G401.6 (cell line): ENCODE measurements around the gene FTSJ1.
A peak's percentile ranks its signal among the peaks of the same experiment; 100 is the strongest.
"Not testable (repeated sequence)": the region's sequence is repeated elsewhere in the genome, so short reads cannot be mapped to it uniquely, and the experiment has no call there.

ENCODE experiments used
- FAIRE-seq: peaks from 2 replicates; lab custom pipeline; 2012; peaks lifted over from hg19 to GRCh38; lab: Jason Lieb, UNC

Gene FTSJ1, protein sequence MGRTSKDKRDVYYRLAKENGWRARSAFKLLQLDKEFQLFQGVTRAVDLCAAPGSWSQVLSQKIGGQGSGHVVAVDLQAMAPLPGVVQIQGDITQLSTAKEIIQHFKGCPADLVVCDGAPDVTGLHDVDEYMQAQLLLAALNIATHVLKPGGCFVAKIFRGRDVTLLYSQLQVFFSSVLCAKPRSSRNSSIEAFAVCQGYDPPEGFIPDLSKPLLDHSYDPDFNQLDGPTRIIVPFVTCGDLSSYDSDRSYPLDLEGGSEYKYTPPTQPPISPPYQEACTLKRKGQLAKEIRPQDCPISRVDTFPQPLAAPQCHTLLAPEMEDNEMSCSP

DNA sequence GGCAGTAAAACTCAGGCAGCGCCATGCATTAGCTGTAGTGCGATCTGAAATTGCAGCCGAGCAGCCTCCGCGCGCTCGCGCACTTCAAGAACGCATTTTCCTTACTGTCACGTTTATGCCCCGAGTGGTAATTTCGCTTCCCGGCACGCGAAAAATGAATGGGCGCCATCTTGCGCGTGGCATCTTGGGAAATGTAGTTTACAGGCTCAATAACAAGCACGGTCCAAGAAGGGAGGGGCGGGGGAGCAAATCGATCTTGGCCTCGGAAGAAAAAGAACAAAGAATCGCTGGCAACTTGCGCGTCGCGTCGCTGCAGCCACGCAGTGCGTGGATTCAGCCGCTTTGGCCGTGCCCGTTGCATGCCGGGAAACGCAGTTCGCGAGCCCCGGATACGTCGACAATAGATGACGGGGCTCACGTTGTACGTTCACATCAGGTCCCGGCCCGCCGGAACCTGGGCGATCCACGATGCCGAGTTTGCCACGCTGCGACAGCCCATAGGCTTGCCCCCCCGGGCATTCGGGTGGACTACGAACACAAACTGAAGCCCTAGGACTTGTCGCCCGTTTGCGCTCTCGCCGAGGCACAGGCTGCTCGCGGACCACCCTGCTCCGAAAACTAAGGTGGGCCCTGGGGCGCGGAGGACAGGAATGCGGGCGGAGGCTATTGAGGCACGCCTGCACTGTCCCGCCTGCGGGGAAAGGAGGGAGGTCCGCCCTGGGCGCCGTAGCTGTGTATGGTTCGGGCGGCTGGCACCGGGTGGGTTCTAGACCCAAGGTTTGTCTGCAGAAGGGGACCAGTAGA is at the start of gene FTSJ1:
Gene FTSJ1 (plus strand): TSS at position 426 of the 804 bp plus-strand sequence. CDS start 1,849 bp downstream, outside the sequence.
- peak; percentile 84 for FAIRE-seq

DNA sequence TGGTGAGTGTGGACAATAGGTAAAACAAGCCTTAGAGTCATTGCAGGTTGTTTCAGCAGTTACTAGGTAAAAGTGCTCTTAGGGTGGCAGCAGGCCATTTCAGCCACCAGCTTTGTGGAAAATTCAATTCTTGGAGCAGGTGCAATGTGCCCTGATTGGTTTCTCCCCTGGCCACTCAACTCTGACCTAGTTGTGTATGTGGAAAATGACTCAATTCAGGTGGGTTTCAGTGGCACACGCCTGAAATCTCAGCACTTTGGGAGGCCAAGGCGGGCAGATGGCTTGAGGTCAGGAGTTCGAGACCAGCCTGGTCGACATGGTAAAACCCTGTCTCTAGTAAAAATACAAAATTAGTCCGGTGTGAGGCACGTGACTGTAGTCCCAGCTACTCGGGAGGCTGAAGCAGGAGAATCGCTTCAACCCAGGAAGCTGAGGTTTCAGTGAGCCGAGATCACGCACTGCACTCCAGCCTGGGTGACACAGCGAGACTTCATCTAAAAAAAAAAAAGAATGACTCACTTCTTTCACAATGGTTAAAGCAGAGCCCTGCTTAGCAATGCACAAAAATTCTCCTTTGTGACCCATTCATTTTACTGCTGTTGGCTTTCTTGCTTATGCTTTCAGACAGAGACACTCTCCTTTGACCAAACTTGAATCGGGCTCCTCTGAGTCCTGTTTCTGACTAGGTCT is 48.8 kb upstream of the FTSJ1 start:
- FAIRE-seq, result not testable (repeated sequence)

DNA sequence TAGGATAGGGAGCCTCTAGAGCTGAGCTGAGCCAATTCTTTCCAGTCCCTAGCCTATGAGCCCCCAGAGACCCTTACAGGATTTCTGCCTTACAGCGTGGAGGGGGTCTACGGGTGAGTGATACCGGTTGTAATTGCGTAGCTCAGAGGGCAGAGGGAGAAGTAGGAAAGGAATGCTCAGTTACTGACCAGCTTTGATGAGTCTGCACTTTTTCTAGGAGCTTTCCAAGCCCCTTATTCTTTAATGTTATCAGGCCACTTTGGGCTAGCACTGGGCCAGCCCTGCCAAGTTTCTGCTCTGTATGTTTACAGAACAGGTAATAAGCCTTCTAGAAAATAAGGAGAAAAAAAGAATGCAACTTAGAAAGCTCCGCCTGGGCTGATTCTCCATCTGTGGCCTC is 46.4 kb upstream of the FTSJ1 start:
- FAIRE-seq, result not testable (repeated sequence)

DNA sequence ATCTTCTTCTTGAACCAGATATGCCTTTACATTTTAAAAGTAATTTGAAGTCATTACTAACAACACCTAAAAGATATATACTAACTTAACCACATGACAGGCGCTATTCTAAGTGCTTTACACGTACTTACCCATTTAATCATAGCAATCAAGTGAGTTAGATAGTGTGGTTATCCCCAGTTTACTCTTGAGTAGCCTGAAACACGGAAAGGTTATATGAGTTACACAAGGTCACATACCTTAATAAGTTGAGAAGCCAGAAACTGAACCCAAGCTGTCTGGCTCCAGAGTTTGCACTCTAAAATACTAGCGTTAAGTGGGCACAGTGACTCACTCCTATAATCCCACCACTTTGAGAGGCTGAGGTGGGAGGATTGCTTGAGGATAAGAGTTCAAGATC is 45.8 kb upstream of the FTSJ1 start:
- FAIRE-seq, result not testable (repeated sequence)

DNA sequence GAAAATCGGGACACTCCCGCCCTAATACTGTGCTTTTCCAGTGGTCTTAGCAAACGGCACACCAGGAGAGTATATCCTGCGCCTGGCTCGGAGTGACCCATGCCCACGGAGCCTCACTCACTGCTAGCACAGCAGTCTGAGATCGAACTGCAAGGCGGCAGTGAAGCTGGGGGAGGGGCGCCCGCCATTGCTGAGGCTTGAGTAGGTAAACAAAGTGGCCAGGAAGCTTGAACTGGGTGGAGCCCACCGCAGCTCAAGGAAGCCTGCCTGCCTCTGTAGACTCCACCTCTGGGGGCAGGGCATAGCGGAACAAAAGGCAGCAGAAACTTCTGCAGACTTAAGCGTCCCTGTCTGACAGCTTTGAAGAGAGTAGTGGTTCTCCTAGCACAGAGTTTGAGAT is 42.3 kb upstream of the FTSJ1 start:
- not testable (repeated sequence) for FAIRE-seq

DNA sequence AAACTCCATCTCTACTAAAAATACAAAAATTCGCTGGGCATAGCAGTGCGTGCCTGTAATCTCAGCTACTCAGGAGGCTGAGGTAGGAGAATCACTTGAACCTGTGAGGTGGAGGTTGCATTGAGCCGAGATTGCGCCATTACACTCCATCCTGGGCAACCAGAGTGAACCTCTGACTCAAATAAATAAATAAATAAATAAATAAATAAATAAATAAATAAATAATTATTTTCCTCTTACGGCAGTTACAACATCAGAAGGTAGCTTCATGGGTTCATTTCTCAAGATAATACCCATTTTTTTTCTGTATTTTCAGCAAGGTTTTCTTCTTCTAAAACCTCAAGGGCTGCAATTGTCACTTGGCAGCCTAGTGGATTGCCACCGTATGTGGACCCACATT is 28.8 kb upstream of the FTSJ1 start:
- FAIRE-seq, result not testable (repeated sequence)

DNA sequence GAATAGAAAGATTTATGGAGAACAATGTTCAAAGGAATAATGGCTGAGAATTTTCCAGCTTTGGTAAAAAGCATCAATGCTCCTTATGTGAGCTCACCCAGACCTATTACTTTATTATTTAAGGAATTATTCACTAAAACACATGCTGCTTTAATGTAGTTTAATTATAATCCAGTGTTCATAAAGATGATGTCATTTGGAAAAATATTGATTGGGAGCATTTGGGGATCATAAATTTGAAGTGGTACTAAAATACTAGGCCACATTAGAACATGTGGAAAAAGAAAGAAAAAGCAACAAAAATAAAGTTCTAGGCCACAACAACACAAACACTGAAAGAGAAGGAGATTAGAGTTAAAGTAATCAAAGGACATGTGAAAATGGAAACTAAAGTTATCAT is 25.9 kb upstream of the FTSJ1 start:
- no peak for FAIRE-seq

DNA sequence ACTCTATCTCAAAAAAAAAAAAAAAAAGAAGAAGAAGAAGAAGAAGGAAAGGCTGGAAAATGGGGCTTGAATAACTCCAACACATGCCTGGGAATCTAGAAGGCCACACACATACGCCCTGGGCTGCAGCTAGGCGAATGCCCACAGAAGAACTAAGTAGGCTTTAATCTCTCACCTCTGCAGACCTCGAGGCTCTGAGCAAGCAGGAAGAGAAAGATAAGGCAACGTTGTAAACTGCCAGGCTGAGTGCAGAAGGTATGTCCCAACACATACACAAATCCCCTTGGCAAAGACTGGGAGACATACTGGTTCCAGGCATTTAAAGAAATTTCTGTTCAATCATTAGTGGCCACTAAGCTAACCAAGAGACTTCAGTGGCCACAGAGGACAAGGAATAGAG is 24.3 kb upstream of the FTSJ1 start:
- FAIRE-seq, result no peak

DNA sequence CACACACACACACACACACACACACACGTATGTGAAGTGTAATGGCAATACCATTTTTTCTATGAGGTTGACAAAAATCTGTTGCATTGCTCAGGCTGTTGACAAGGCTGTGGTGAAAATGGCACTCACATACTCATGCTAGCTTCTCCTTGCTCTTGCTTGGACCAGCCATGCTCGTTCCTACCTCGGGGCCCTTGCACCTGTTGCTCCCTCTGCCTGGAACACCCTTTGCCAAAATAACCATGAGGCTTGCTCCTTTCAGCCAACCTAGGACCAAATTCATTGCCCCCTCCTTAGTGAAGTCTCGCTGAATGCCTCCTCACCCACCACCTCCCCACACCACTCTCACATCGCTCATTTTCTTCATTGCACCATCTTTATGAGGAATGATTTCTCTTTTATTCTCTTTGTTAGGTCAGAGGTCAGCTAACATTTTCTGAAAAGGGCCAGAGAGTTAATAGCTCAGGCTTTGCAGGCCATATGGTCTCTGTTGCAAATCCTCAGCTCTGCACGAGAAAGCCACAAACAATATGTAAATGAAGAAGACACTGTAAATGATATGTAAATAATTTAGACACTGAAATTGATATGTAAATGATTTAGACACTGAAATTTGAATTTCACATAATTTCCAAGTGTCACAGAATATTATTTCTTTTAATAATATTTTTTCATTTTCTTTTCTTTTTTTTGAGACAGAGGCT is 19.2 kb upstream of the FTSJ1 start:
- no peak for FAIRE-seq

DNA sequence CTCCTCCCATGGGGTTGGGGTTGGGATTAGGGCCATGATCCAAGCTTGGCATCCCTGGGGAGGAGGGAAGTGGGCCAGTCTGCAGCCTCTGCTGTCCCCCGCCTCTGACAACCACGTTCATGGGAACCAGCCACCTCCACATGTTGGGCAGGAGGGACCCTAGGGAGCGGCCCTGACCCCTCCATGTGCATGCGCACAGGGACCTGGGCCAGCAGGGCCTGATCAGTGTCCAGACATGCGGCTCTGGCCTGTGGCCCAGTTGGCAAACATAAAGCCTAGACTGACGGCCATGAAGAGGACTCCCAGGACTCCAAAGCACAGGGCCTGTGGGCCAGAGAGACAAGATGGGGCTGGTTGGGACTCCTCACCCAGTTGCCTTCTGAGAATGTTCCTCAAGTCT is 17.3 kb upstream of the FTSJ1 start:
- FAIRE-seq, result no peak

DNA sequence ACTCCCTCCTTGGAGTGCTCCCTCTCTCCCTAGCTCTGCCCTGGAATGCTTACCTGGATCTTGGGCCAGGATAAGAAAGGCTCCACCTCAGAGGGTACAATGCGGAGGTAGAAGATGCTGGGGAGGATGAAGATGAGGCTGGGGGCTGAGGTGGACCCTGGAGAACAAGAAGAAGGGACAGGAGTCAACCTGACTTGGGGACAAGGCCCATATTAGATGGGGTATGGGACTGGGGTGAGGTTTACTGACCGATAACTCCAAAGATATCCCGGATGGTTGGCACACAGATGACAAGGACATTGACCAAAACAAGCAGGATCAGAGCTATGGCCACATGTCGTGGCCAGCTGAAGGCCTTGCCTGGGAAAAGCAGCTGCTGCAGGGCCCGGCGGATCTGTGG is 16.5 kb upstream of the FTSJ1 start:
- FAIRE-seq, result no peak

DNA sequence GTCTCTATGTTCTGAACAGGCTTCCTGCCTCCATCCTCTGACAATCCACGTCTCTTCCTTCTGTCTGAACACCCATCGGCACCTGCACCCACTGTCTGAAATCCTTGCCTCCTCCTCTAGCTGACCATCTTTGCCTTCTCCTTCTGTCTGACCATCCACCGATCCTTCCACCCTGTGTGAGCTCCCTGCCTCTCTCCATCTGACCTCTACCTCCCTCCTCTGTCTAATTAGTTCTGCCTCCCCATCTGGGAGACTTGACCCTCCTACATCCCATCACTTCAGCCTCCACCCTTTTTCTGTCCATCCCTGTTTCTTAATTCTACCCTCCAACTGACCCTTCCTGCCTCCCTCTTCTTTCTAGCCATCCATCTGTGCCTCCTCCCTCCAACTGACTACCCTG is 16.0 kb upstream of the FTSJ1 start:
- FAIRE-seq, result no peak

DNA sequence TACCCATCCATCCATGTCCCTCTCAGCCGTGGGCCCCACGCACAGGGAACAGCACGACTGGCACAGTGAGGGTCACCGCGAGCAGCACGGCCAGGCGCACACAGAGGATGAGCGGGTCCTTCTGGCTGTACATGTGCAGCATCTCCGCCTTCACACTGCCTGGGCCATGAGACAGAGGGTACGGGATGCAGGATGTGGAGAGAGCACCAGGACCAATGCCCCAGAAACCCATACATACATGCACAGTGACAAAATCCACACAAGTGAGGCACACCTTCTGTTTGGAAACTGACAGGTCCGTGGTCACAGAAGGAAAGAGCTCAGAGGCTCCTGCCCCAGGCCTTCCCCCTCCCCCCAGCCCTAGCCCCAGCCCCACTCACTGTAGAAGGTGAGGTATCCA is 15.4 kb upstream of the FTSJ1 start:
- FAIRE-seq, result no peak

DNA sequence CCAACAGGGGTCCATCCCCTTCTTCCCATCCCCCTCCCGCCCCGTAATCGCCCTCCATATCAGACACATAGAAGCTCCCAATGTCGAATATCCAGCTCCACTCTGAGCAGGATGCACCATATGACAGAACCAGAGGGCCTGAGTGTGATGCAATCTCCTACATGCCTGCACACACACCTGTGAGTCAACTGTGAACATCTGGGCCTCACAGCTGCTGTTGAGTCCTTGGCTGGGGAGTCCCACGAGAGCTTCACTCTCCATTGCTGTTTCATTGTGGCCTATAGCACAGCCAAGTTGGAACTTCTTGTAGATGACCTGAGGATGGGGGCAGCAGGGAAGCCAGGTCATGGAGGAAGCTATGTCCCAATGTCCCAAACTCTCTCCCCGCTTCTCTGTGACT is 14.2 kb upstream of the FTSJ1 start:
- no peak for FAIRE-seq

DNA sequence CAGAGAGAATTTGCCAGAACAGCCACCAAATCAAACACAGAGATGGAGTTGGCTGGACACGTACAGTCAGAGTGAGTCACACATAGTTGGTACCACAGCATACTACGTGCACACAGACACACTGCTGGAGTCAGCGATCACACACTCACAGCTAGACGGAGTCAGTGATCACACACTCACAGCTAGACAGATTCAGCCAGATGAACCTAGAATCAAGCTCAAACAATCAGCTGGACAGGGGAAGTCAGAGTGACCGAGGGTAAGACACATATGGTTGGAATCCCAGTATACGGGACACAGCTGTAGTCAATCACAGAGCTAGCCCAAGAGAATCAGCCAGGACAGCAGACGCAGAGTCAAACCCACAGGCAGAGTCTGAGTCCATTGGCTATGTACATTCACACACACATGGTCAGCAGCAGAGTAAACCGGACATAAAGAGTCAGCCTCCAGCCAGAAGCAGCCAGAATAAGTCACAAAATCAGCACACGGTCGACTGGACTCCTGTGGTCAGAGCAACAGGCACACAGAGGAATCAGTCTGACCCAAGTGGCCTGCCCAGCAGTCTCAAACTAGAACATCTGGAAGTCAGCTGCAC is 10.6 kb upstream of the FTSJ1 start:
- FAIRE-seq, result no peak

DNA sequence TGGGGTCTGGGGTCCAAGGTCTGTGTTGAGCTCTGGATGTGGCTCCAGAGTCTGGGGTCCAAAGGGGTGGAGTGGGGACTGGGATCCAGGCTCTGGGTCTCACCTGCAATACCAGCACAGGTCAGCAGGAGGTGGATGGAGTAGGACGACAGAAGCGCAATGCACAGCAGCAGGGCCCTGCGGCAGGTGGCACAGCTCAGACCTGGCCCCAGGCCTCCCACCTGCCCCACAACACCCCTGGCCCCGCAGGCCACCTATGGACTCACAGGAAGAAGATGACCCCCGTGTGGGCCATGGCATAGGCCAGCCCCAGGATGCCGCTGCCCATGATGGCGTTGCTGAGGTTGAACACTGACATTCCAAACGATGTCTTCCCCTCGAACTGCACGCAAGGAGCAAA is 9.3 kb upstream of the FTSJ1 start:
- no peak for FAIRE-seq

DNA sequence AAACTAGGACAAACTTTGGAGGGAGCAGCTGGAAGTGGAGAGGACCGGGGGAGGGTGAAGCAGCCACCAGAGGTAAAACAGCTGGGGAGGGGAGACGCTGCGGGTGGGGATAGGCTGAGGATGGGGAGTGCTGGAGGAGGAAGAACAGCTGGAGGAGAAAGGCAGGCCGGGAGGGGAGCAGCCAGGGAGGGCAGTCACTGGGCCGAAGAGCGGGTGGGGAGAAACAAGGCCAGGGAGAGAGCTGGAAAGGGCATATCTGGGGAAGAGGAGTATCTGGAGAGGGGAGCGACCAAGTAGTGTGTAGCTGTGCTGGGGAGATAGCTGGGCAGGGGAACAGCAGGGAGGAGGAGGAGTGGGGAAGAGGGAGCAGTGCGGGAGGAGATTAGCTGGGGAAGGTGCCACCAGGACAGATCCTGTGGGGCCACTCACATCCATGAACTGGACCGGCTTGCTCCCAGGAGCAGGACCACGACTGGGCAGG is 8.7 kb upstream of the FTSJ1 start:
- no peak for FAIRE-seq

DNA sequence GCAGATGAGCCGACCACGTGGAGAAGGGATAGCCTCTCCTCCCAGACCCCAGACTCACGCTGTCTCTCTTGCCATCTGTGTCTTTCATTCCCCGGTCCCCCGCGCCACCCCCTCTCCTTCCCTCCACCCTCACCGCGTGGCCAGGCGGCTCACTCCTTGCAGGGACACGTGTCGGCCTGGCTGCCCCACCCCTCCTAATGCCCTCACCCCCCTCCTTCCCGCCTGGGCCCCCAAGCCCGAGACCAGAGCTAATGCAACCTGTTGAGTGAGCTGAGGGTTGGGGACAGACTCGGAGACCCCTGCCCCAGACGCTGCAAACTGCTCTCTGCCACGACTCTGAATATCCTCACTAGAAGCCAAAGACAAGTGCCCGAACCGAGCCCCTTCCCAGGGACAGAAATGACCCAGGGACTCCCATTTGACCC is 7.7 kb upstream of the FTSJ1 start:
- no peak for FAIRE-seq

DNA sequence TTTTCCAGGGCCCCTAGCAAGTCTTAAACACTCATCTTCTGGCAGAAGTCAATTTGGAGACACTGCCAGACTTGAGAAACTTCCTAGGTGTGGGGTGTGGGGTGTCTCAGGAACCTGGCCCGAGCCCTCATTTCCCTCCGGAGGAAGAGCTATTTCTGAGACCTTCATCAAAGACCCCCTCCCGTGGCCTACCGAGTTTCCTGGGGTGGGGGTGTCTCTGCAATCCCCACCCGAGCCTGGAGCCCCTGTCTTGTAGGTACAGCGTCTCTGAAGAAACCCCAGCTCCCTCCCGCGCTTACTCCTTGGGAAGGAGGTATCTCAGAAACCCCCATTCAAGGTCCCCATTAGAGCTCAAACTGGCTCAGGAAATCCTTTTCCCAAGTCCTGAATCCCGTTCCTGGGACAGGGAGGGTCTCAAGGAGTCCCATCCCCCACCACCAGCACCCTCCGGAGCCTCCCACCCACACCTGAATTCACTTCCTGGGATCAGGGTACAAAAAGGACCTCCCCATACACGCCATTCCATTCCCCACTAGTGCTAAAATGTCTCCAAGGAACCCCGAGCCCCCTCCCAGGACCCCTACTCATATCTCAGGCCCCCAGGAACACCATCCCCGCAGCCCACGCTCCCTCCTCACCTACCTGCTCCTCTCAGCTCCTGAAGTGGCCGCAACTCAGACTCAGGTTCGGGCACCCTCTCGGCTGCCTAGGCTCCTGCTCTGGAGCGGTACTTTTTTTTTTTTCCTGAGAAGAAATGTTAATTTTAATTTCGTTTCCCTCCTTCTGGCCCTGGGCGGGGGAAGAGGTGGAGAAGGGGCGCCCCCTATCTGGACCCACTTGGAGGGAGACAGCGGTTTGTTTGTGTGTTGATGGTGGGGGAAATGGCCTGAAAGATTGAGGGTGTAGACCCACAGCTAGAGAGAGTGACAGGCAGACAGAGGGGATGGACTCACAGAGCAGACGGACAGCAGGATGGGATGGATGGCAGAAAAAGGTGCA is 7.0 kb upstream of the FTSJ1 start:
- FAIRE-seq, result no peak

DNA sequence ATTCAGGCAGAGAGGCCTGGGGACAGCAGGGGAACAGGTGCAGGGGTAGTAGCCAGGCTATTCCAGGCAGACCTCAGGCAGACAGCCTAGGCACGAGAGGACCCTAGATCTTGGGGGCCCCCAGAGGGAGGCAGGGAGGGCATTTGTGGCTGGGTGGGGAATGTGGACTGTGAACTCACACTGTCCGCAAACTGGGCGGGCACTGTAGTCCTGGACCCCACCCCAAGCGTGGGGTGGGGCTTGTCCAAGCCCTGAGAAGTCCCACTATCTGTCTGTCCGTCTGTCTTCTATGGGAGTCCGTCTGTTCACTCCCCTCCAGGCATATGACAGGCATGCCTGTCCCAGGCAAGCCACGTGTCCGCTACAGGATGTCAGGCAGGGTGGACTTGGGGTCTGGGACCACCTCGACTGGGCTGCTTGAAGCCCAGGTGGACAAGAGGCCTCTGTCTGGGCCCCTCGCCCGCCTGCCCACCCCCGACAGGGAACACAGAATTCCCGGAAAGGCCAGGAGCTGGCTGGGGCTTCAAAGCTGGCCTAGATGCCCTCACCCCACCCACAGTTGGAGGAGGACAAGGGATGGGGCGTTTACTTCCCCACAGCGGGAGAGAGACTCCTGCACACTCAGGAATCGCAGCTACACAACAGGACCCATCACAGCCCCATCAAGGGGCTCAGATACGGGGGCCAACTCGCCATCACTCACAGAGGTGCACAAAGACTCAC is 5.7 kb upstream of the FTSJ1 start, which contains the start of gene SLC38A5:
Gene SLC38A5 (minus strand): TSS at position 151 of the 723 bp plus-strand sequence. CDS start 2,336 bp downstream, outside the sequence.
- FAIRE-seq, result no peak
